H9 (cell line): Measurements from ENCODE around the gene NINJ1. TPM values are rescaled to one million over a fixed set of nuclear protein-coding genes. Genes with fewer than 3 reads are reported as not detected.

Experiments
- DNase-seq: peaks from one replicate; pipeline ENCODE4 v3.0.0-alpha.2; 2017
- H2AFZ ChIP-seq: one replicate; pipeline ENCODE4 v1.6.1; 2013; ENCODE audit warnings: mild to moderate bottlenecking, low read length, control low read depth, moderate library complexity
- H2AK5ac ChIP-seq: 2 replicates; pipeline ENCODE4 v1.6.1; 2013; ENCODE audit warnings: low read length, control low read depth, mixed read lengths; ENCODE audit not compliant: insufficient read length
- H2BK120ac ChIP-seq: one replicate; pipeline ENCODE4 v1.6.1; 2013; ENCODE audit warnings: low read depth, mild to moderate bottlenecking, low read length, control low read depth, inconsistent platforms; ENCODE audit not compliant: poor library complexity, severe bottlenecking
- H2BK12ac ChIP-seq: 2 replicates; pipeline ENCODE4 v1.6.1; 2013; ENCODE audit warnings: low read length, control low read depth, mixed read lengths, low read depth; ENCODE audit not compliant: insufficient read length
- H2BK15ac ChIP-seq: 2 replicates; pipeline ENCODE4 v1.6.1; 2013; ENCODE audit warnings: low read depth, low read length, control low read depth
- H2BK20ac ChIP-seq: one replicate; pipeline ENCODE4 v1.6.1; 2013; ENCODE audit warnings: low read depth, mild to moderate bottlenecking, low read length, control low read depth, inconsistent platforms; ENCODE audit not compliant: poor library complexity, severe bottlenecking
- H2BK5ac ChIP-seq: 2 replicates; pipeline ENCODE4 v1.6.1; 2013; ENCODE audit warnings: low read length, control low read depth, mixed read lengths; ENCODE audit not compliant: insufficient read length
- H3K14ac ChIP-seq: 2 replicates; pipeline ENCODE4 v1.6.1; 2013; ENCODE audit warnings: low read length, control low read depth; ENCODE audit not compliant: insufficient read depth
- H3K18ac ChIP-seq: 2 replicates; pipeline ENCODE4 v1.6.1; 2013; ENCODE audit warnings: low read depth, mild to moderate bottlenecking, mixed read lengths, low read length, control low read depth; ENCODE audit not compliant: insufficient read length
- H3K23ac ChIP-seq: 2 replicates; pipeline ENCODE4 v1.6.1; 2013; ENCODE audit warnings: low read length, control low read depth, mixed read lengths, low read depth; ENCODE audit not compliant: insufficient read length
- H3K23me2 ChIP-seq: 2 replicates; pipeline ENCODE4 v1.6.1; 2013; ENCODE audit warnings: low read depth, mild to moderate bottlenecking, mixed read lengths, low read length, control low read depth; ENCODE audit not compliant: insufficient read length, poor library complexity, severe bottlenecking
- H3K27ac ChIP-seq: 2 replicates; pipeline ENCODE4 v1.5.1; 2013; ENCODE audit warnings: low read length, control low read depth, mixed read lengths, low read depth; ENCODE audit not compliant: insufficient read length
- H3K27me3 ChIP-seq: 2 replicates; pipeline ENCODE4 v1.6.1; 2013; ENCODE audit warnings: low read length, control low read depth, inconsistent platforms; ENCODE audit not compliant: insufficient read depth
- H3K4ac ChIP-seq: 2 replicates; pipeline ENCODE4 v1.6.1; 2013; ENCODE audit warnings: low read depth, mild to moderate bottlenecking, control low read depth, inconsistent platforms, low read length, moderate library complexity
- H3K4me1 ChIP-seq: 2 replicates; pipeline ENCODE4 v1.6.1; 2013; ENCODE audit warnings: low read length, control low read depth, inconsistent platforms; ENCODE audit not compliant: insufficient read depth
- H3K4me2 ChIP-seq: 2 replicates; pipeline ENCODE4 v1.6.1; 2013; ENCODE audit warnings: low read length, control low read depth, mixed read lengths; ENCODE audit not compliant: insufficient read length, insufficient read depth
- H3K56ac ChIP-seq: 2 replicates; pipeline ENCODE4 v1.6.1; 2013; ENCODE audit warnings: low read depth, mild to moderate bottlenecking, mixed read lengths, low read length, control low read depth; ENCODE audit not compliant: insufficient read length
- H3K79me1 ChIP-seq: 2 replicates; pipeline ENCODE4 v1.6.1; 2013; ENCODE audit warnings: low read depth, mild to moderate bottlenecking, moderate library complexity, low read length, control low read depth, inconsistent platforms; ENCODE audit not compliant: insufficient read depth, poor library complexity, severe bottlenecking
- H3K79me2 ChIP-seq: 2 replicates; pipeline ENCODE4 v1.6.1; 2013; ENCODE audit warnings: low read length, control low read depth, inconsistent platforms; ENCODE audit not compliant: insufficient read depth
- H3K9ac ChIP-seq: 2 replicates; pipeline ENCODE4 v1.6.1; 2013; ENCODE audit warnings: low read length, control low read depth, mixed read lengths; ENCODE audit not compliant: insufficient read length; ENCODE audit errors: extremely low read depth
- H3K9me3 ChIP-seq: one replicate; pipeline ENCODE4 v1.6.1; 2013; ENCODE audit warnings: low read depth, low read length, inconsistent platforms; ENCODE audit not compliant: control insufficient read depth
- H3T11ph ChIP-seq: one replicate; pipeline ENCODE4 v1.6.1; 2013; ENCODE audit warnings: mild to moderate bottlenecking, low read length, control low read depth, inconsistent platforms
- H4K20me1 ChIP-seq: one replicate; pipeline ENCODE4 v1.6.1; 2013; ENCODE audit not compliant: control insufficient read depth, insufficient read length, insufficient read depth
- H4K5ac ChIP-seq: 2 replicates; pipeline ENCODE4 v1.6.1; 2013; ENCODE audit warnings: low read depth, mild to moderate bottlenecking, mixed read lengths, low read length, control low read depth; ENCODE audit not compliant: insufficient read length
- H4K8ac ChIP-seq: replicated peaks from 2 replicates; pipeline ENCODE4 v1.6.1; 2013; ENCODE audit warnings: low read length, control low read depth, mixed read lengths, low read depth; ENCODE audit not compliant: insufficient read length
- H4K91ac ChIP-seq: 2 replicates; pipeline ENCODE4 v1.6.1; 2013; ENCODE audit warnings: low read depth, mild to moderate bottlenecking, moderate library complexity, mixed read lengths, low read length, control low read depth; ENCODE audit not compliant: insufficient read length
- H3K27ac Mint-ChIP-seq, 3 experiments: 2 replicates in 2 of 3; 3 replicates in 1 of 3; pipeline ENCODE4 v1.8.0; 2020 to 2021; ENCODE audit warnings: mixed read lengths in 3 of 3, mild to moderate bottlenecking in 1 of 3, moderate library complexity in 1 of 3
- H3K27me3 Mint-ChIP-seq: 2 replicates; pipeline ENCODE4 v1.8.0; 2021; ENCODE audit warnings: low read depth, mild to moderate bottlenecking, moderate library complexity, mixed read lengths
- H3K36me3 Mint-ChIP-seq, 3 experiments: 2 replicates in 2 of 3; 3 replicates in 1 of 3; pipeline ENCODE4 v1.8.0; 2020 to 2021; ENCODE audit warnings: low read depth in 3 of 3, mixed read lengths in 3 of 3; ENCODE audit not compliant: insufficient read depth in 1 of 3
- H3K4me1 Mint-ChIP-seq, 2 experiments: 2 replicates each; pipeline ENCODE4 v1.8.0; 2020; ENCODE audit warnings: mixed read lengths in 2 of 2
- H3K4me3 Mint-ChIP-seq, 2 experiments: 2 replicates in 1 of 2; 3 replicates in 1 of 2; pipeline ENCODE4 v1.8.0; 2020 to 2021; ENCODE audit warnings: mild to moderate bottlenecking in 2 of 2, mixed read lengths in 2 of 2, moderate library complexity in 1 of 2
- H3K9me3 Mint-ChIP-seq, 2 experiments: 2 replicates in 1 of 2; 3 replicates in 1 of 2; pipeline ENCODE4 v1.8.0; 2020; ENCODE audit warnings: mild to moderate bottlenecking in 2 of 2, mixed read lengths in 2 of 2, moderate library complexity in 1 of 2
- CTCF ChIP-seq: fragments of 200-600 bp; sonication (generic); conservative IDR thresholded peaks from 3 replicates; pipeline ENCODE4 v1.8.0; 2021; ENCODE audit warnings: antibody characterized with exemption, mild to moderate bottlenecking
- whole genome bisulfite sequencing: extraction: QIAGEN DNeasy Blood & Tissue Kit; methylation state at CpG from one replicate; pipeline ENCODE4 v1.1.7; 2013; ENCODE audit warnings: missing lambda C conversion rate, low lambda C conversion rate, mixed read lengths; ENCODE audit not compliant: insufficient read length; ENCODE audit errors: extremely low coverage; 5-methylcytosine and 5-hydroxymethylcytosine counted together
- total RNA-seq: library from RNA; stranded (reverse); gene quantifications from 2 replicates; pipeline ENCODE4 v1.2.1, GENCODE V29; 2021

The NINJ1 gene
- total RNA-seq, 1 experiment from 2014 or later: 28.9 TPM

GRCh38 chr9:93141771-93142483 is 7.9 kb upstream of the NINJ1 start:
- Mint-ChIP-seq H3K27me3 (peaks cover 9% of the 10 kb centered on the region), H3K9me3 (peaks cover 2 to 3% of the 10 kb centered on the region in 2 experiments; a peak in 2 of 5 replicates), H3K4me1 (peaks cover 6% of the 10 kb centered on the region in 2 experiments), H3K27ac (no peak overlapping the region; a peak in 1 of 7 replicates), H3K36me3 (no peaks in the 10 kb centered on the region; a peak in 2 of 7 replicates), H3K4me3 (no peak overlapping the region)
- Histone ChIP-seq H2BK12ac (no peak overlapping the region), H2BK15ac (no peak overlapping the region), H3K4me1 (no peaks in the 10 kb centered on the region), H2AFZ (no peak overlapping the region), H2AK5ac (no peak overlapping the region), H4K91ac (no peak overlapping the region), H4K20me1 (no peaks in the 10 kb centered on the region), H3K14ac (no peak overlapping the region; the same call in 1 of the 2 replicates), H3K79me2 (no peaks in the 10 kb centered on the region), H2BK20ac (no peak overlapping the region), H4K5ac (no peak overlapping the region), H3K23ac (no peak overlapping the region), H3T11ph (no peak overlapping the region), H3K9ac (no peak overlapping the region), H3K4me2 (no peak overlapping the region), H3K56ac (no peak overlapping the region), H2BK120ac (no peak overlapping the region), H3K18ac (no peak overlapping the region), H3K23me2 (no peaks in the 10 kb centered on the region), H3K79me1 (no peaks in the 10 kb centered on the region), H2BK5ac (no peak overlapping the region), H3K27me3 (no peaks in the 10 kb centered on the region), H3K9me3 (no peaks in the 10 kb centered on the region), H4K8ac (no peak overlapping the region), H3K27ac (no peak overlapping the region), H3K4ac (no peak overlapping the region)
- no peak for TF ChIP-seq CTCF
- no peak for DNase-seq
- no CpG with 5 or more reads among the region's 8 CpGs for WGBS
